Measurements from ENCODE around the gene DIO3. TPM values are rescaled to one million over a fixed set of nuclear protein-coding genes. Genes with fewer than 3 reads are reported as not detected.
"Not testable (repeated sequence)": the region's sequence is repeated elsewhere in the genome, so short reads cannot be mapped to it uniquely, and the experiment has no call there.

DIO3 gene
- total RNA-seq, 1 experiment from 2014 or later: not detected

DNA sequence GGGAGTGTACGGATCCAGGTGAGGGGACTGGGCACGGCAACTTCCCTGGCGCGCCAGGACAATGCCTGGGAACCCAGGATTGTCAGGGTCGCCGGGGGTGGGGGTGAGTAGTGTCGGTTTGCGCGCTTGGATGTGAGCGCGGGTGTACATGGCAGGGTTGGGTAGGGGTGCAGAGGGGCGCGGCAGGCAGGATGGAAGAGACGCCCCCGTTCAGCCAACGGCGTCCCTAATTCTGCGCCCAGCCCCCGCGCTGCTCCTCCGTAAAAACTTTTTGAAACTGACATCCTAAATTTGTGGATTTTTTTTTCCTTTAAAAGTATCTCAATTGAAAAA, 3.1 kb downstream of the DIO3 start:
- H3K9ac ChIP-seq (ENCODE audit: low read length): no peak overlapping the region
- H3K4me2 ChIP-seq (ENCODE audit: low read depth, low read length, poor library complexity, severe bottlenecking): no peak overlapping the region
- H3K4me3 ChIP-seq (ENCODE audit: low read length): no peak overlapping the region
- H3K79me2 ChIP-seq (ENCODE audit: low read length): no peaks in the 10 kb centered on the region
- no peak overlapping the region for H2AFZ ChIP-seq (ENCODE audit: low read length)
- no peaks in the 10 kb centered on the region for H3K4me1 ChIP-seq (ENCODE audit: low read length)
- H3K36me3 ChIP-seq (ENCODE audit: insufficient read depth, low read length): no peaks in the 10 kb centered on the region
- DNase-seq: no peak
- H3K27me3 ChIP-seq (ENCODE audit: low read length): no peaks in the 10 kb centered on the region
- peaks cover 3% of the 10 kb centered on the region; the same call in 1 of the 2 replicates for H3K9me3 ChIP-seq (ENCODE audit: low read length)
- H3K9me2 ChIP-seq (replicated peaks; ENCODE audit: insufficient read depth, low read length): no peaks in the 10 kb centered on the region
- no peak overlapping the region for H3K27ac ChIP-seq (ENCODE audit: low read length)
- no peaks in the 10 kb centered on the region for H4K20me1 ChIP-seq (ENCODE audit: insufficient read depth, low read depth, low read length)

- Histone ChIP-seq H3K4me1 (ENCODE audit: low read length) (no peaks in the 10 kb centered on the region), H3K27ac (ENCODE audit: low read length) (no peak overlapping the region), H3K27me3 (ENCODE audit: low read length) (no peaks in the 10 kb centered on the region), H3K79me2 (ENCODE audit: low read length) (no peaks in the 10 kb centered on the region), H4K20me1 (ENCODE audit: insufficient read depth, low read depth, low read length) (no peaks in the 10 kb centered on the region), H3K36me3 (ENCODE audit: insufficient read depth, low read length) (no peaks in the 10 kb centered on the region), H3K9ac (ENCODE audit: low read length) (no peak overlapping the region), H3K9me3 (ENCODE audit: low read length) (peaks cover 3% of the 10 kb centered on the region; the same call in 1 of the 2 replicates), H3K4me2 (ENCODE audit: low read depth, low read length, poor library complexity, severe bottlenecking) (no peak overlapping the region), H2AFZ (ENCODE audit: low read length) (no peak overlapping the region), H3K4me3 (ENCODE audit: low read length) (no peak overlapping the region), H3K9me2 (replicated peaks; ENCODE audit: insufficient read depth, low read length) (no peaks in the 10 kb centered on the region)
- DNase-seq: no peak
These were observed 3.8 kb downstream of the DIO3 start for GRCh38 chr14:101564819-101565698.

DNA sequence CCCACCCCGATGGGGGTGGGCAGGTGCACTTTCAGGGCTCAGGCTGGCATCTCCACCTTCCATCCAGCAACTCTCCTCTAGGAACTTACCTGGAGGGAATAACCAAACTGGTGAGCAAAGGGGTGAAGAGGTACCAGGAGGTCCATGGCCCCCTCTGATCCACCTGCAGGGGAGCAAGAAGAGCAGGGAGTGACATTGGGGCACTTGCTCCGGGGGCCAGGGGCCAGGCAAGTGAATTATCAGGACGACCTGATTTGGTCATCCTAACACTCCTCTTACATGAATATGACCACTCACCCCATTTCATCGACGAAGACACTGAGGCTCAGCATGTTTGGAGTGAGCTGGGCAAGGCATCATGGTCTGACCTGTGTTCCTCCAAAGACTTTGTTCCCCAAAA, 6.0 kb downstream of the DIO3 start:
- DNase-seq: no peak

GRCh38 chr14:101571004-101571403, 9.7 kb downstream of the DIO3 start:
- Histone ChIP-seq H3K4me2 (ENCODE audit: low read depth, low read length, poor library complexity, severe bottlenecking) (no peak overlapping the region), H3K9ac (ENCODE audit: low read length) (no peak overlapping the region), H3K27ac (ENCODE audit: low read length) (no peak overlapping the region), H3K9me3 (ENCODE audit: low read length) (no peaks in the 10 kb centered on the region), H3K9me2 (replicated peaks; ENCODE audit: insufficient read depth, low read length) (no peaks in the 10 kb centered on the region), H3K36me3 (ENCODE audit: insufficient read depth, low read length) (no peaks in the 10 kb centered on the region), H3K27me3 (ENCODE audit: low read length) (no peaks in the 10 kb centered on the region), H2AFZ (ENCODE audit: low read length) (no peak overlapping the region), H3K4me1 (ENCODE audit: low read length) (no peaks in the 10 kb centered on the region), H4K20me1 (ENCODE audit: insufficient read depth, low read depth, low read length) (no peaks in the 10 kb centered on the region), H3K79me2 (ENCODE audit: low read length) (no peaks in the 10 kb centered on the region), H3K4me3 (ENCODE audit: low read length) (no peak overlapping the region)
- DNase-seq: no peak

More for the DNA sequence above, 6.0 kb downstream of the DIO3 start:
- Histone ChIP-seq H3K4me3 (ENCODE audit: low read length) (no peak overlapping the region), H3K27me3 (ENCODE audit: low read length) (no peaks in the 10 kb centered on the region), H3K9me3 (ENCODE audit: low read length) (no peaks in the 10 kb centered on the region), H3K36me3 (ENCODE audit: insufficient read depth, low read length) (no peaks in the 10 kb centered on the region), H4K20me1 (ENCODE audit: insufficient read depth, low read depth, low read length) (no peaks in the 10 kb centered on the region), H3K79me2 (ENCODE audit: low read length) (no peaks in the 10 kb centered on the region), H3K9me2 (replicated peaks; ENCODE audit: insufficient read depth, low read length) (no peaks in the 10 kb centered on the region), H3K27ac (ENCODE audit: low read length) (no peak overlapping the region), H3K4me1 (ENCODE audit: low read length) (no peaks in the 10 kb centered on the region), H3K9ac (ENCODE audit: low read length) (no peak overlapping the region), H2AFZ (ENCODE audit: low read length) (no peak overlapping the region), H3K4me2 (ENCODE audit: low read depth, low read length, poor library complexity, severe bottlenecking) (no peak overlapping the region)

DNA sequence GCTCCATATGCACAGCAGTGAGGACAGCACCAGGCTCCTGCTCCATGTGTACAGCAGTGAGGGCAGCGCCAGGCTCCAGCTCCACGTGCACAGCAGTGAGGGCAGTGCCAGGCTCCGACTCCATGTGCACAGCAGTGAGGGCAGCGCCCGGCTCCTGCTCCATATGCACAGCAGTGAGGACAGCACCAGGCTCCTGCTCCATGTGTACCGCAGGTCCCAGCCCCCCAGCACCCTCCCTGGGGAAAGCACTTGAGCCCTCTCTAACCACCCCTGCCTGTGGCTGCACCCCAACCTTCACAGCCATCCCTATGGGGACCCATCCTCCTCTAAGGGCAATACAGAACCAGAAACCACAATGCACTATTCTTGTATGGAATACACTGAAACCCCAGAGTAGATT, 11.2 kb downstream of the DIO3 start:
- not testable (repeated sequence) for H3K4me3 ChIP-seq (ENCODE audit: low read length); H3K27me3 ChIP-seq (ENCODE audit: low read length)

GRCh38 chr14:101573289-101573688, 12.0 kb downstream of the DIO3 start:
- Histone ChIP-seq H3K4me2 (ENCODE audit: low read depth, low read length, poor library complexity, severe bottlenecking) (no peak overlapping the region), H3K4me3 (ENCODE audit: low read length) (no peak overlapping the region), H3K79me2 (ENCODE audit: low read length) (no peaks in the 10 kb centered on the region), H3K27me3 (ENCODE audit: low read length) (no peaks in the 10 kb centered on the region), H4K20me1 (ENCODE audit: insufficient read depth, low read depth, low read length) (no peaks in the 10 kb centered on the region), H3K9me3 (ENCODE audit: low read length) (no peaks in the 10 kb centered on the region), H3K9ac (ENCODE audit: low read length) (no peak overlapping the region), H2AFZ (ENCODE audit: low read length) (no peak overlapping the region), H3K9me2 (replicated peaks; ENCODE audit: insufficient read depth, low read length) (no peaks in the 10 kb centered on the region), H3K36me3 (ENCODE audit: insufficient read depth, low read length) (no peaks in the 10 kb centered on the region), H3K4me1 (ENCODE audit: low read length) (no peaks in the 10 kb centered on the region), H3K27ac (ENCODE audit: low read length) (no peak overlapping the region)
- DNase-seq: no peak

More for the DNA sequence above, 11.2 kb downstream of the DIO3 start:
- H3K79me2 ChIP-seq (ENCODE audit: low read length); H3K9ac ChIP-seq (ENCODE audit: low read length); H4K20me1 ChIP-seq (ENCODE audit: insufficient read depth, low read depth, low read length); H3K27ac ChIP-seq (ENCODE audit: low read length); DNase-seq; H3K36me3 ChIP-seq (ENCODE audit: insufficient read depth, low read length); H2AFZ ChIP-seq (ENCODE audit: low read length); H3K9me3 ChIP-seq (ENCODE audit: low read length); H3K4me2 ChIP-seq (ENCODE audit: low read depth, low read length, poor library complexity, severe bottlenecking); H3K4me1 ChIP-seq (ENCODE audit: low read length); H3K9me2 ChIP-seq (replicated peaks; ENCODE audit: insufficient read depth, low read length): not testable (repeated sequence)

DNA sequence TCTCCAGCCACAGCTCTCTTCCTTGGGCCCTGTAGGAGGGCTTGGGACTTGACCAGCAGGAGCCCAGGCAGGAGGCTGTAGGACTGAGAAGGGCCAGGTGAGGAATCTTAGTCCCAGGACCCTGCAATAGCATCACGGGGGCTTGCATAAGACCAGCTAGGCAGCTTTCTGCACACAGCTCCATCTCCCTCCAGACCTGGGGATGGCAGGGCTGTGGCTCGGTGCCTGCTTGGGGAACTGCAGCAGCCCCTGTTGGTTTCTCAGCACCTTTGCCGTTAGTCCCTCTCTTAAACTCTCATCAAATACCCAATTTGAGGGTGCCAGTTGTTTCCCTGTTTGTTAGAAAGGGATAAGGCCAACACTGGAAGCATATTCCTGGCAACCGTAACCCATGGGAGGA, 14.3 kb downstream of the DIO3 start:
- Histone ChIP-seq H3K9me3 (ENCODE audit: low read length) (no peaks in the 10 kb centered on the region), H3K79me2 (ENCODE audit: low read length) (no peaks in the 10 kb centered on the region), H3K9me2 (replicated peaks; ENCODE audit: insufficient read depth, low read length) (no peaks in the 10 kb centered on the region), H3K4me1 (ENCODE audit: low read length) (no peaks in the 10 kb centered on the region), H3K4me3 (ENCODE audit: low read length) (no peak overlapping the region), H2AFZ (ENCODE audit: low read length) (no peak overlapping the region), H3K36me3 (ENCODE audit: insufficient read depth, low read length) (no peaks in the 10 kb centered on the region), H3K4me2 (ENCODE audit: low read depth, low read length, poor library complexity, severe bottlenecking) (no peak overlapping the region), H4K20me1 (ENCODE audit: insufficient read depth, low read depth, low read length) (no peaks in the 10 kb centered on the region), H3K27ac (ENCODE audit: low read length) (no peak overlapping the region), H3K9ac (ENCODE audit: low read length) (no peak overlapping the region), H3K27me3 (ENCODE audit: low read length) (no peaks in the 10 kb centered on the region)
- DNase-seq: peak; percentile 49

DNA sequence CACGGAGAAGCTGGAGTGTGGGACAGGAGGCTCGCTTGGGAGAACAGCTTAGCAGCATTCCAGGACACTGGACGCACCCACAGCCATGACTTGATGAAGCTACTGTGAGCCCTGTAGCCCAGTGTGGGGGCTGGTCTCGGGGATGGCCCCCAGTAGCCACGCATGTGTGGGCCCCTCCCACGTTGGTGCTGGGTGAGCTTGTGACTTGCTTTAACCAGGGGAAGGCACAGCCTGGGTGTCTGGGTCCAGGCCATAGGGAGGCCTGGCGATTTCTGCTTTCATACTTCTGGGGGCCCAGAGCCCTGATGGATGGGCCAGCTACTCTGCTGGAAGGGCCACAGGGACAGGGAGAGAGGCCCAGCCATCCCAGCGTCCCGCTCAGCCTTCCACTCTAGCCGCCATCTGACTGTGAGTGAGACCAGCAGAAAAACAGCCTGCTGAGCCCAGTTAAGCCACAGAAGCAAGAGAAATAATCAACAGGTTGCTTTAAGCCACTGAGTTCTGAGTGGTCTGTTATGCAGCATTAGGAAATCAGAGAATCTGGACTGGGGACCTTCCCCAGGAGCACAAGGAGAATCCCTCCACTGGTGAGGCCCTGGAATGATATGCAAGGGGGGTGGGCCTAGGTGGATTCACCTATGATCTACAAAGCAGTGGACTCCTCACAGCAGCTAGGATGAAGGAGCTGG, 16.1 kb downstream of the DIO3 start:
- Histone ChIP-seq H3K4me3 (ENCODE audit: low read length) (no peak overlapping the region), H3K27ac (ENCODE audit: low read length) (no peak overlapping the region), H3K79me2 (ENCODE audit: low read length) (no peaks in the 10 kb centered on the region), H3K9me3 (ENCODE audit: low read length) (no peaks in the 10 kb centered on the region), H3K36me3 (ENCODE audit: insufficient read depth, low read length) (no peaks in the 10 kb centered on the region), H3K4me2 (ENCODE audit: low read depth, low read length, poor library complexity, severe bottlenecking) (no peak overlapping the region), H3K27me3 (ENCODE audit: low read length) (no peaks in the 10 kb centered on the region), H3K4me1 (ENCODE audit: low read length) (no peaks in the 10 kb centered on the region), H3K9ac (ENCODE audit: low read length) (no peak overlapping the region), H2AFZ (ENCODE audit: low read length) (no peak overlapping the region), H3K9me2 (replicated peaks; ENCODE audit: insufficient read depth, low read length) (no peaks in the 10 kb centered on the region), H4K20me1 (ENCODE audit: insufficient read depth, low read depth, low read length) (no peaks in the 10 kb centered on the region)
- no peak for DNase-seq

Data from Karpas-422 (cell line).